ENCODE data around the gene SYNDIG1L.
A peak's percentile ranks its signal among the peaks of the same experiment; 100 is the strongest.

Gene SYNDIG1L

GRCh38 chr14:74362361-74362915 lies 63.6 kb downstream of the SYNDIG1L start:
- peak; percentile 47 to 61 for DNase-seq (ENCODE audit: low read depth in 2 of 2)

- DNase-seq (ENCODE audit: low read depth in 2 of 2), result no peak
These were observed 65.8 kb downstream of the SYNDIG1L start for GRCh38 chr14:74360163-74360562.

GRCh38 chr14:74358176-74358829 lies 67.7 kb downstream of the SYNDIG1L start:
- no peak for DNase-seq (ENCODE audit: low read depth in 2 of 2)

GRCh38 chr14:74357585-74357984 lies 68.4 kb downstream of the SYNDIG1L start:
- DNase-seq (ENCODE audit: low read depth in 2 of 2), result no peak

- no peak for DNase-seq (ENCODE audit: low read depth in 2 of 2)
These were observed 69.0 kb downstream of the SYNDIG1L start for GRCh38 chr14:74356892-74357575.

Measured in stimulated activated CD4-positive, alpha-beta T cell treated with anti-CD3 and anti-CD28 coated beads, Interleukin-1b, Interleukin-23, amount 100 ng/mL, for 4 hours (primary cell).